AG10803 (cell line): ENCODE measurements around the gene WBP2NL.

Experiments
- DNase-seq: peaks from one replicate; pipeline ENCODE4 v3.0.0; 2010; ENCODE audit warnings: low read depth
- H3K4me3 ChIP-seq: 2 replicates; pipeline ENCODE4 v1.5.1; 2011; ENCODE audit warnings: mild to moderate bottlenecking, low read length, control low read depth
- TF ChIP-seq, protein P1 (sequence below): conservative IDR thresholded peaks from 2 replicates; pipeline ENCODE4 v1.5.1; 2011; ENCODE audit warnings: mild to moderate bottlenecking, low read length, control low read depth, inconsistent platforms

WBP2NL gene

GRCh38 chr22:42010778-42011177 lies 12.2 kb downstream of the WBP2NL start:
- TF ChIP-seq, protein P1, sequence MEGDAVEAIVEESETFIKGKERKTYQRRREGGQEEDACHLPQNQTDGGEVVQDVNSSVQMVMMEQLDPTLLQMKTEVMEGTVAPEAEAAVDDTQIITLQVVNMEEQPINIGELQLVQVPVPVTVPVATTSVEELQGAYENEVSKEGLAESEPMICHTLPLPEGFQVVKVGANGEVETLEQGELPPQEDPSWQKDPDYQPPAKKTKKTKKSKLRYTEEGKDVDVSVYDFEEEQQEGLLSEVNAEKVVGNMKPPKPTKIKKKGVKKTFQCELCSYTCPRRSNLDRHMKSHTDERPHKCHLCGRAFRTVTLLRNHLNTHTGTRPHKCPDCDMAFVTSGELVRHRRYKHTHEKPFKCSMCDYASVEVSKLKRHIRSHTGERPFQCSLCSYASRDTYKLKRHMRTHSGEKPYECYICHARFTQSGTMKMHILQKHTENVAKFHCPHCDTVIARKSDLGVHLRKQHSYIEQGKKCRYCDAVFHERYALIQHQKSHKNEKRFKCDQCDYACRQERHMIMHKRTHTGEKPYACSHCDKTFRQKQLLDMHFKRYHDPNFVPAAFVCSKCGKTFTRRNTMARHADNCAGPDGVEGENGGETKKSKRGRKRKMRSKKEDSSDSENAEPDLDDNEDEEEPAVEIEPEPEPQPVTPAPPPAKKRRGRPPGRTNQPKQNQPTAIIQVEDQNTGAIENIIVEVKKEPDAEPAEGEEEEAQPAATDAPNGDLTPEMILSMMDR, result no peak
- DNase-seq, result no peak
- H3K4me3 ChIP-seq, result no peak overlapping the region

DNA sequence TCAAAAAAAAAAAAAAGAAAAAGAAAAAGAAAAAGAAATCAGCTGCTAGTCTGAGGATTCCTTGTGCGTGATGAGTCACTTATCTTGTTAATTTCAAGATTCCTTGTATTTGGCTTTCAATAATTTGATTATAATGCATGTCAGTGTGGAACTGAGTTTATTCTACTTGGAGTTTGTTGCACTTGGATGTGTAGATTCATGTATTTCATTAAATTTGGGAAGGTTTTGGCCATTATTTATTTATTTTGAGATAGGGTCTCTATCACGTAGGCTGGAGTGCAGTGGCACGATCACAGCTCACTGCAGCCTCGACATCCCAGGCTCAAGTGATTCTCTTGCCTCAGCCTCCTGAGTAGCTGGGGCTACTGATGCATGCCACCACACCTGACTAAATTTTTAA lies 14.8 kb downstream of the WBP2NL start:
- DNase-seq, result no peak
- TF ChIP-seq, protein P1, result no peak
- no peak overlapping the region for H3K4me3 ChIP-seq

DNA sequence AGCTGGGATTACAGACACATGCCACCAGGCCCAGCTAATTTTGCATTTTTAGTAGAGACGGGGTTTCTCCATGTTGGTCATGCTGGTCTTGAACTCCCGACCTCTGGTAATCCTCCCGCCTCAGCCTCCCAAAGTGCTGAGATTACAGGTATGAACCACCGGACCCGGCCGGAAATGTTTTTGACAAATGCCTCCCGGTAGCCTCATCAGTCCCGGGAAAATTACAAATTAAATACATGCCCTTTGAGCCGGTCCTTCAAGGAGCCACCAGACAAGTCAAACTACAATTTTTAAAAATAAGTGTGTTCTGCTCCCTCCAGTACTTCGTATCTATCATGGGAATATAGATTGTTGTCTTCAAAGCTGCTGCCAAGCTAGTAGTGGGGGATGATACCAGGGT lies 17.5 kb downstream of the WBP2NL start:
- no peak overlapping the region for H3K4me3 ChIP-seq
- TF ChIP-seq, protein P1, result no peak
- no peak for DNase-seq

DNA sequence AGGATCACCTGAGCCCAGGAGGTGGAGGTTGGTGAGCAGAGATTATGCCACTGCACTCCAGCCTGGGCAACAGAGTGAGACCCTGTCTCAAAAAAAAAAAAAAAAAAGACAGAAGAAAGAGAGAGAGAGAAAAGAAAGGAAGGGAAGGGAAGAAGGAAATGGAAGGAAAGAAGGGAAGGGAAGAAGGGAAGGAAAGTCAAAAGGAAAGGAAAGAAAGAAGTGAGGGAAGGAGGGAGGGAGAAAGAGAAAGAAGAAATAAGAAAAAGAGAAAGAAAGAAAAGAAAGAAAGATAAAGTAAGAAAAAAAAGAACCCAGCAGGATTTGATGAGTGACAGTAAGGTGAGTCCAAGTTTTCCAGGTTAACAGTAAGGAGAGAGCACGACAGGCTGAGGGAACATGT lies 19.6 kb downstream of the WBP2NL start:
- no peak overlapping the region for H3K4me3 ChIP-seq
- DNase-seq, result no peak
- TF ChIP-seq, protein P1, result no peak

GRCh38 chr22:42021571-42021970 lies 23.0 kb downstream of the WBP2NL start:
- no peak overlapping the region for H3K4me3 ChIP-seq
- TF ChIP-seq, protein P1, result no peak
- DNase-seq, result no peak

GRCh38 chr22:42022162-42022847 lies 23.7 kb downstream of the WBP2NL start:
- TF ChIP-seq, protein P1, result no peak
- H3K4me3 ChIP-seq, result no peak overlapping the region
- DNase-seq, result no peak

GRCh38 chr22:42025421-42025820 lies 26.8 kb downstream of the WBP2NL start:
- TF ChIP-seq, protein P1, result no peak
- DNase-seq, result peak; percentile 11
- no peak overlapping the region for H3K4me3 ChIP-seq
